DMS153 treated with DMSO at 0.1 percent for 48 hours (cell line): ENCODE data around the gene ASB10.

Experiments used
- DNase-seq: peaks from one replicate; lab custom pipeline; 2025; ENCODE audit not compliant: unreplicated experiment; lab: John Stamatoyannopoulos, UW

The ASB10 gene, protein sequence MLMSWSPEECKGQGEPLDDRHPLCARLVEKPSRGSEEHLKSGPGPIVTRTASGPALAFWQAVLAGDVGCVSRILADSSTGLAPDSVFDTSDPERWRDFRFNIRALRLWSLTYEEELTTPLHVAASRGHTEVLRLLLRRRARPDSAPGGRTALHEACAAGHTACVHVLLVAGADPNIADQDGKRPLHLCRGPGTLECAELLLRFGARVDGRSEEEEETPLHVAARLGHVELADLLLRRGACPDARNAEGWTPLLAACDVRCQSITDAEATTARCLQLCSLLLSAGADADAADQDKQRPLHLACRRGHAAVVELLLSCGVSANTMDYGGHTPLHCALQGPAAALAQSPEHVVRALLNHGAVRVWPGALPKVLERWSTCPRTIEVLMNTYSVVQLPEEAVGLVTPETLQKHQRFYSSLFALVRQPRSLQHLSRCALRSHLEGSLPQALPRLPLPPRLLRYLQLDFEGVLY

DNA sequence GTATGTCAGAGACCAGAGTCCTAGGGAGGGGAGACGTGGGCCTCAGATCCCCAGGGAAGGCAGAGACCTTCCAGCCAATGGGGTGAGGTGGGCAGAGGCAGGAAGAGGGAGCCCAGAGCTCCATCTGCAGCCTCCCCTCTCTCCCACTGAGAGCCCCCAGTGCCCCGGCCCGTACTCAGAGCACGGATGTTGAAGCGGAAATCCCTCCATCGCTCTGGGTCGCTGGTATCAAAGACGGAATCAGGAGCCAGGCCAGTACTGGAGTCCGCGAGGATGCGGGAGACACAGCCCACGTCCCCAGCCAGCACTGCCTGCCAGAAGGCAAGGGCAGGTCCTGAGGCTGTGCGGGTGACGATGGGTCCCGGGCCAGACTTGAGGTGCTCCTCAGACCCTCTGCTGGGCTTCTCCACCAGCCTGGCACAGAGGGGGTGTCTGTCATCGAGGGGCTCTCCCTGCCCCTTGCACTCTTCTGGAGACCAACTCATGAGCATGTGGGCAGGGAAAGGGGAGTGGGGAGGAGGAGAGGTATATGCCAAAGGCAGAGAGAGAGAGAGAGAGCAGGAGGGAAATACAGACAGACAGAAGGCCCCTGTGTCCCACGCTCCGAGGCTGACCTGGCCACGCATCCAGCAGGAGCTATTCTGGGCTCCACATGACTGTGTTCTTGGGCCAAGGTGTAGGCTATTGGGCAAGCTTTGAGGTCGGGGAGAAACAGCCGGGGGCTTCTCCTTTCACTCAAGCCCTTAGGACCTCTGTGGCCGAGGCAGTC, at the start of gene ASB10:
TSS of gene ASB10 (minus strand) at position 611 of the 769 bp plus-strand sequence. CDS start at position 491, 120 bp downstream.
- no peak for DNase-seq

DNA sequence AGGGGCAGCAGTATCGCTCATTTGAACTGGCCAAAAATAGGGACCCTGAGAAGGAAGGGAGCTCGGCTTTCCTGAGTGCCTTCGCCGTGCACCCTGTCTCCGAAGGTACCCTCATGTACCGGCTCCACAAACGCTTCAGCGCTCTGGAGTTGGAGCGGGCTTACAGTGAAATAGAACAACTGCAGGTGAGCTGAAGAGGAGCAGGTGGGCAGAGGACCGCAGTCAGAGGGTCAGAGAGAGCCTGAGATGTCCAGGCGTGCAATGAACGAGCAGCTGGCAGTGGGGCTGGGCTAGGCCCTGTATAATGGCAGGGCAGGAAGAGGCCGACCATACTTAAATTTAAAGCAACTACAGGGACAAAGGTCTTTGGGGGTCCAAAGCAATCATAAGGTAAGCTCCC, 49.4 kb upstream of the ASB10 start:
- DNase-seq, result no peak

DNA sequence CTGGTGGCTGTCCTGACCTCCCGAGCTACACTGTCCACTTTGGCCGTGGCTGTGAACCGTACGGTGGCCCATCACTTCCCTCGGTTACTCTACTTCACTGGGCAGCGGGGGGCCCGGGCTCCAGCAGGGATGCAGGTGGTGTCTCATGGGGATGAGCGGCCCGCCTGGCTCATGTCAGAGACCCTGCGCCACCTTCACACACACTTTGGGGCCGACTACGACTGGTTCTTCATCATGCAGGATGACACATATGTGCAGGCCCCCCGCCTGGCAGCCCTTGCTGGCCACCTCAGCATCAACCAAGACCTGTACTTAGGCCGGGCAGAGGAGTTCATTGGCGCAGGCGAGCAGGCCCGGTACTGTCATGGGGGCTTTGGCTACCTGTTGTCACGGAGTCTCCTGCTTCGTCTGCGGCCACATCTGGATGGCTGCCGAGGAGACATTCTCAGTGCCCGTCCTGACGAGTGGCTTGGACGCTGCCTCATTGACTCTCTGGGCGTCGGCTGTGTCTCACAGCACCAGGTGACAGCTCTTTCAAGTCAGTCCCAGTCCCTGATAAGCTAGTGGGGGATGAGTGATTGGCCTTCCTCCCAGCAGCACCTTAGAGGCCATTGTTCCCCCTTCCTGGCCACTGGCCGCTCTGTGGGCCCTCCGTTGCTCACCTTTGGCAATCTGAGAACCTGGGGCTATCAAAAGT, 48.2 kb upstream of the ASB10 start:
- DNase-seq, result no peak

DNA sequence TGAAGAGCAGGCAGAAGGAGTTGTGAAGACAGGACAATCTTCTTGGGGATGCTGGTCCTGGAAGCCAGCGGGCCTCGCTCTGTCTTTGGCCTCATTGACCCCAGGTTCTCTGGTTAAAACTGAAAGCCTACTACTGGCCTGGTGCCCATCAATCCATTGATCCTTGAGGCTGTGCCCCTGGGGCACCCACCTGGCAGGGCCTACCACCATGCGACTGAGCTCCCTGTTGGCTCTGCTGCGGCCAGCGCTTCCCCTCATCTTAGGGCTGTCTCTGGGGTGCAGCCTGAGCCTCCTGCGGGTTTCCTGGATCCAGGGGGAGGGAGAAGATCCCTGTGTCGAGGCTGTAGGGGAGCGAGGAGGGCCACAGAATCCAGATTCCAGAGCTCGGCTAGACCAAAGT, 46.8 kb upstream of the ASB10 start:
- DNase-seq, result no peak

DNA sequence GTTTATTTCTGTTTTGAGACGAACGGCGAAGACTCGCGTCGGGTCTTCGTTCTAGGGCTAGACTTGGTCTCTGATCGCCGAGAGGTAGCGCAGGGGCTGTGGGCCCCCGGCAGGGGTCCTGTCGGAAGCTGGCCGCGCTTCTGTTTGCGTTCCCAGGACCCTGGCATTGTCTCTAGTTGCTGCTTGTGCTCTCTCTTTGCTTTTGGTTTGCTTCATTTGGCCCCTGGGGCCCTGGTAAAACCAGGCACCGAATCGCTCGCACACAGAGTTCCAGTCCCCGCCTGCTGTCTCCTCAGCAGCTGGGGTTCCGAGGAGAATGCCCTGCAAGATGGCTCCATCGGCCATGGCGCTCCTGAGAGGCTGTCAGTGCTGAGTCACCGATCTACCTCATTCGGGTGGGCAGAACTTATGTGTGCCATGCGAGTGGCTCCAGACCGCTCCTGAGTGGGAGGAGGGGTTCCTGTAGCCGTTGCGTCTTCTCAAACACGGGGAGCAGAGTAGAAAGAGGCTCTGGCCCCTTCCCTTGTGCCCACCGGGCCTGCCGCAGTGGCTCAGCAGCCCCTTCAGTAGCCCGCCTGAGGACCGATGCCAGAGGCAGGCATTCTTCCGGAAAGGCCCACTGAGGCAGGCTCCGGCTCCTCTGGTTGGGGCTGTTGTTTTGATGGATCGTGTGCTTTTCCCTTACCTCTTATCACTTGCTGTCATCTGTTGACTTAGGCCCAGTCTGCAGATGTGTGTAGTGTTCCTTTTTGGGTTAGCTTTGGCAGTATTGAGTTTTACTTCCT, 46.1 kb upstream of the ASB10 start:
- DNase-seq, result no peak

DNA sequence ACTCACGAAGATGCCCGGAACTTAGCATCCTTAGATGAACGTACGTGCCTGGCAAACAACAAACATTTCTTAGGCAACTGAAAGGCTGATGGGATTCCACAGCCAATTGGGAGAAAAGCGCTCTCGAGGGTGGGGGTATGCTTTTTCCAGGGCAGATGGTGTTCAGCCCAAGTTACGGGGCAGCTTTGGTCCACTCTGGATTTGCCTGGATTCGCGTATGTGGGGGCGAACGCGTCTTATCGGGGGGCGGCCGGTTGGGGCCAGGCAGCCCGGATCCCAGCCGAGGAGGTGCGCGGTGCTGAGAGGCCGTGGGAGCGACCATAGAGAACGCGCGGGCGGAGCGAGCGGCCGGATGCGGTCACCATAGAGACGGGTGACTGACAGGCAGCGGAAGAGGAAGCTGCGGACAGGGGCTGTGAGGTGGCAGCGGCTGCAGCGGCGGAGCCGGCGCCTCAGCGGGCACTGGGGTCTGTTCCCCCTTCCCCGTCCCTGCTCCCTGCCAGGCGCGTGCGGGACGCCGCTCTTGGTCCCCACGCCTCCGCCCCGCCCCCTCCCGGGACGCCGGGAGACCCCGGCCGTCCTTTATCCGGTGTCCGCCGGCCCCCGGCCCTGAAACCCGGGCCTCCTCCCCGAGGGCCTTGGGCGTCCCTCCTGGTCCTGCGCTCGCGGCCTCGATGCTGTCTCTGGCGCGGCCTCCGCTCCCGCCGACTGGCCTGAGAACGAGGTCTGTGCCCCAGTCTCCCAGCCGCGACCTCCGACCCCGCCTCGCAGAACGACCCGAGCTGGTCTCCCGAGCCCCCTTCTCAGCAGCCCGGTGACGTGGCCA, 45.3 kb upstream of the ASB10 start, which contains the start of gene CHPF2:
TSS of gene CHPF2 (plus strand) at position 393 of the 826 bp plus-strand sequence. CDS start 1,529 bp downstream, outside the sequence.
- peak; percentile 67 for DNase-seq

DNA sequence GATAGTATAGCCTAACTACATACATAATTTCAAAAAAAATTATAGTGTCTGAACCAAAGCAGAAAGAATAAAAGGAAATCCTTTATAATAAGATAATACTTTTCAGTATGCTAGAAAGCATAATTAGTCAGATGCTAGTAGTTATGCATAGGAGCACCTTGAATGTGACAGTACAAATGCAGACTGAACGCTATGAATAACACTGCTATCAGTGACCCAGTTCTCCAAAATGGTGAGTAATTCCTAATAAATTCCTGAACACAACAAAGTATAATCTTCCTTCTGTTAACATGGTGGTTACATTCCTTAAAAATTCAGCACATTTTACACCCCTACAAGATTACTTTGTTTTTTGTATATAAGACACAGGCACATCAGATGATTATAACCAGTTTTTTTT, 44.0 kb upstream of the ASB10 start:
- DNase-seq, result no peak

DNA sequence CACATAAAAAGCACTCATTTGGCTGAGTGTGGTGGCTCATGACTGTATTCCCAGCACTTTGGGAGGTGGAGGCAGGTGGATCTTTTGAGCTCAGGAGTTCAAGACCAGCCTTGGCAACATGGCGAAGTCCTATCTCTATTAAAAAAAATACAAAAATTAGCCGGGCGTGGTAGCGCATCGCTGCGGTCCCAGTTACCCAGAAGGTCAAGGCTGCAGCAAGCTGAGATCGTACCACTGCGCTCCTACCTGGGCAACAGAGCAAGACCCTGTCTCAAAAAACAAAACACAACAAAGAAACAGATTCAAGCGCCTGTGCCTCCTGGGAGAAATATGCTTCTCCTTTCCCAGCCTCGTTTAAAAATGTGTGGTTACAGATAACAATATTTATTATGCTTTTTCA, 42.2 kb upstream of the ASB10 start:
- DNase-seq, result no peak

DNA sequence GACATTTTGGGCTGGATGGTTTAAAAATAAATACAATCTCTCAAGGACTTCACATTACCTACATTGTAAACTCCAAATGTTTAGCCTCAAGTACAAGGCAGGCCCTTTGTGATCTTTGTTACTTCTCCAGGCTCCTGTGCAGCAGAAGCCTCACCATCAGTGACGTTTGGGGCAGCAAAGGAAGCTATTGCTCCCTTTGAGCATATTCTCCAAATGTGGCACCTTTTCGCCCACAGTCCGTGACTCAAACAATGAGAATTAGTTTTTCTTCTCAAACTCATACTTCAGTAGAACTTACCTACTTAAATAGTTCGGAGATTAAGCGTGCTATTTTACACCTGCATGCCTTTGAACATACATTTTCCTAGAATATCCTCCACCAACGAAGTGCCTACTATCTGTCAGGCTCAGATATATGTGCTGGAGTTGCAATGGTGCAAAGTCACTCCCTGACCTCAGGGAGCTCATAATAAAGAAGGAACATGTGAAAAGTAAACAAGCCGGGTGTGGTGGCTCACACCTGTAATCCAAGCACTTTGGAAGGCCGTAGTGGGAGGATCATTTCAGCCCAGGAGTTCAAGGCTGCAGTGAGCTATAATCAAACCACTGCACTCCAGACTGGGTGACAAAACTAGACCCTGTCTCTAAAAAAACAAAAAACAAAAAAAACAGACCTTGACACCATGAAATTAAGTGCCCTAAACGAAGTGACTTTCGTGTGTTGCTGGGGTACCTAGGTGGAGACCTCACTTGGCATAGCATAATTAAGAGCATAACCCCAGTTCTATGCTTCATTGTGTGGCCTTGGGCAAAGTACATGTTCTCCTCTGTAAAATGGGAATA, 41.2 kb upstream of the ASB10 start:
- no peak for DNase-seq

DNA sequence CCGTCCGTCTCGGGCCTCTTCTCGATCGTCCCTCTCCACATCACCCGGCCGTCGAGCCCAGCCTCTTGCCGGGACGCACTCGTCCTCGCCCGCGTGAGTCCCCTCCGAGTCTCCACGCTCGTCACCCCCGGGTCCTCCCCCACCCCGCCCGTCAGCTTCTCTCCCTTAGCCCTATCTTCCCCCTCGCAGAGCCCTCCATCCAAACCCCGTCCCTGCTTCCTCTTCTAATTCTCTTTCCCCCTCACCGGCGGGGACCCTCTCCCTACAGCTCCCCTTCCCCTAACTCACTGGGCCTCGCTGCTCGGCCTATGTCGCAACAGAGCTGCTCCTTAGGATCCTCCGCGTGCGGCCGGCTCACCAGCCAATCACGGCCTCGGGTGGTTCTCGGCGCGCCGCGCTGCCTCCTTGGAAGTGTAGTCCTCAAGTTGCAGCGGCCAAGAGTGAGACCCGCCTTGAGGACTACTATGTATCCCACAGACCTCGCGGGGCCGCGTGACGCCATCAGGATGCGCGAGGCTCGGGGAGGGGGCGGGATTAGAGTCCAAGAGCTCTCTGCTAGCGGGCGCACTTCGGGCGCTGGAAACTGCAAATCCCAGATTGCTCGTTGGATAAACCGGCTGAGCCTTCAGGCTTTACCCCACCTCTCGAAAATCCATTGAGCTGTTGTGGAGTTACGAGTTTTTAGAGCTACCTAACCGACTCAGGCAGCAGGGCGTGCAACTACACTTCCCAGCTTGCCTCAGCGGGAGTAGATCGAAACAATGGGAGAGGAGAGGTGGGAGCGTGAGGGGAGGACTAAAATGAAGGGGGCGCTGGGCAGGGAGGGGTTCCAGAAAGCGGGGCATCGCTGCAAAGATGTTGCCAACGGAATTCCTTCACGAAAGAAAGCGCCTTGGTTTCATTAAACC, 40.1 kb upstream of the ASB10 start, which contains the start of gene ABCF2:
TSS of gene ABCF2 (minus strand) at position 331 of the 908 bp plus-strand sequence. CDS start 747 bp downstream, outside the sequence.
- peak; percentile 82 for DNase-seq

DNA sequence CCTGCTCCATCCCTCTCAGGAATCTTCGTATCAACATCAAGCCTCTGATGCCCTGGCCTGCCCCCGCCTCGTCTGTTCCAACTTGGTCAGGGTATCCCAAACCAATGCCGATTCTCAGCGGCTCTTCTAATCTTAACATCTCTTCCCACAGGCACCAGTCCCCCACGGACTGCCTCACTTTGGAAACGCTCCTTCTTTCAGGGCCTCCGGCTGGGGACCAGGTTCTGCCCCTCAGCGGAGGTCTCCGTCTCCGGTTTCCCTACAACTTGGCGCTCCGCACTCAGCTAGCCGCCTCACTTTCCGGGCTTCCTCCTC, 39.5 kb upstream of the ASB10 start:
- no peak for DNase-seq

DNA sequence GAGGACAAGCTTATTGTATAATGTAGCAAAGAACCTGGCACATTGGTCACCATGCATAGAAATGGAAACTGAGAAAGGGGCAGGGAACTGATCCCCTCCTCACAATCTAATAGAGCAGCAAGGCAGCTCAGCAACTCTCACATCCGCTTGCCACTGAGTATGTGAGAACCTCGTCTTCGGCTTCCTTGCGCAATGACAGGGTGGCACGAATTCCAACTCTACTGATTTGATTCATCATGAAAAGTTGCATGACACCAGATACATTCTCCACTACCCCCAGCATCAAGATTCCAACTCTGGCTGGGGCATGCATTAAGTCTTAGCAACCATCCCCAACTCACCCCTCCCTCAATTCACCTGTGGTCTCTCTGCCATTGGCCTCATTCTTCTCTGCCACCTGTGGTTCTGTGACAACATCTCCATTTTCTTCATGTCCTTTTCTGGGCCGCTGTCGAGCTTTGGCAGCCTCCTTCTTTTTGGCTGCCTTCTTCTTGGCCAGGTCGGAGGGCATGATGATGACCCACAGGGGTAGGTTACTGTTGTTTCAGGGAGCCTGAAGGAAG, 39.0 kb upstream of the ASB10 start:
- DNase-seq, result no peak

DNA sequence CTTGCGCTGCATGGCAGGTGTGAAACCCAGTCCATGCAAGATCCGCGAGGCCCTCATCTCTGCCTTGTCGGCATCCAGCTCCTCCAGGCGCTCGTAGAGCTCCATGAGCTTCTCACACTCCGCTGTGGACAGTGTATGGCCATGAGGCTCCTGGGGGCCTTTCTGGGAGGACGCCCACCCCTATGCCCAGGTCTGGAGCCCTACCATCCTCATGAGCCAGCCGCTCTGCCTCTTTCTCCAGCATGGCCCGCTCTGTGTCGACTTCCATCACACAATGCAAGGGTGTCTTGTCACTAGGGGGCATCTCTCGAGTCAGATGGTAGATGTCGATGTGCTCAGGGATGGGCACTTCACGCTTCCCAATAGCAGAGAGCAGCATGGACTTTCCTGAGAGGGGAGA, 36.7 kb upstream of the ASB10 start:
- DNase-seq, result no peak

DNA sequence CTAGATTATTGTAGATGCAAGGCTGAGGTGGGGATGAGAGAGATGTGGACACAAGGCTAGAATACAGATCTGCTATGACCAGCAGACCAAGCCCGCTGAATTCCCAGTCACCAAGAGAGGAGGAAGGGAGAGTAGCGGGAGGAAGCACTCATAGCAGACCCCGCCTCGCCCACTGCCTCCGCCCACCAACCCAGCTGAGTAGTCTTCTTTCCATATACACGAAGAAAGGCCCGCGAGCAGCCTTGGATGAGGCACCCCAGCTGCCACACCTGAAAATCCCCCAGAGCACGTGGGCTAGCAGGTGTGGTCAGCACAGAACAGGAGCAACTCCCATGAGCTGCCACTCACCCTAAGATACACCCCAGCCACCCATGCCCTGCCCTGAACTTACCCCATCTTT, 31.1 kb upstream of the ASB10 start:
- DNase-seq, result no peak

DNA sequence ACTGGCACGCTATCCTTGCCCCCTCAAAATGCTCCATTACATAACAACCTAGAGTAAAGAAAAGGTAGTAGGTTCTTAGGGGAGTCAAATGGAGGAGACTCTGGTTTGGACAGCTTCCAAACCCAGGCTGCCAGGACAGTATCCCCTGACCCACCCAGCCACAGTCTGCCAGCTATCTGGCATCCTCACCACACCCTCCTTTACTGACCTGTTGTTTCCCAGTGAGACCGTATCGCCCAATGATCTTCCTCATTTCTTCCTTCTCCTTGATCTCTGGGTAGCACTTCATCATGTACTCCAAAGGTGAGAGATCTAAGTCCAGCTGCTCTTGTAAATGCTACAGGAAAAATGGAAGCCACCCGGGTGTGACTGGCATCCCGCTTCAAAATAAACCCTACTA, 28.3 kb upstream of the ASB10 start:
- DNase-seq, result no peak

DNA sequence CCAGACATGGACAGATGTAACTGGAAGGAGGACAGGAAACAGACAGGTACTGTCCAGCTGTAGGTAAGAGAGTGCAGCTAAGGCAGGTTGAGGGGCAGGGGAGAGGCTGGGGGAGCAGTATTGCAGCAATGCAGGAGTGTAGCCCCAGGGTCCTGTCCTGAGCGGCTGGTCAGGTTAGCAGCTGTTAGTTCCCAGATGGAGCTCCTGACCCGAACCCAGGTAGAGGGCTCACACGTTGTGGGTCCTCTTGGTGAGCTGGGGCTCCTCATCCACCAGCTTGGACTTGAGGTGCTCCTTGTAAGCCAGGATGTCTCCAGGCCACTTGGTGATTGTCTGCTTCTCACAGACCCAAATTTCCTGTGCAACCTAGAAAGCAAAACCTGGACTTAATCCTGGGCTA, 26.8 kb upstream of the ASB10 start:
- DNase-seq, result no peak

DNA sequence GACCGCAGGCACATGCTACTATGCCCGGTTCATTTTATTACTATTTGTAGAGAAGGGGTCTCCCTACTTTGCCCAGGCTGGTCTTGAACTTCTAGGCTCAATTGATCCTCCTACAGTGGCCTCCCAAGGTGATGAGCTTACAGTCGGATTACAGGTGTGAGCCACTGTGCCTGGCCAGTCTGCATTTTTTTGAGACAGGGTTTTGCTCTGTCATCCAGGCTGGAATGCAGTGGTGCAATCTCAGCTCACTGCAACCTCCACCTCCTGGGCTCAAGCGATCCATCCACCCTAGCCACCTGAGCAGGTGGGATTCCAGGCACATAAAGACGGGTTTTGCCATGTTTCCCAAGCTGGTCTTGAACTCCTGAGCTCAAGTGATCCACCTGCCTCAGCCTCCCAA, 25.6 kb upstream of the ASB10 start:
- no peak for DNase-seq
